HG03432 (cell line): Measurements from ENCODE around the gene TCF3.
"Not testable (repeated sequence)": the region's sequence is repeated elsewhere in the genome, so short reads cannot be mapped to it uniquely, and the experiment has no call there.

ENCODE experiments used
- ATAC-seq: cut with Tn5 transposase; IDR thresholded peaks from one replicate; pipeline ENCODE4 v1.9.1; 2021; ENCODE audit warnings: mild to moderate bottlenecking, moderate library complexity; ENCODE audit not compliant: unreplicated experiment

TCF3 gene

GRCh38 chr19:1652471-1653299 is at the start of gene TCF3:
Gene TCF3 (minus strand): TSS chr19:1652615. CDS start chr19:1650248, 2,367 bp downstream.
- ATAC-seq, result peak; percentile 55

DNA sequence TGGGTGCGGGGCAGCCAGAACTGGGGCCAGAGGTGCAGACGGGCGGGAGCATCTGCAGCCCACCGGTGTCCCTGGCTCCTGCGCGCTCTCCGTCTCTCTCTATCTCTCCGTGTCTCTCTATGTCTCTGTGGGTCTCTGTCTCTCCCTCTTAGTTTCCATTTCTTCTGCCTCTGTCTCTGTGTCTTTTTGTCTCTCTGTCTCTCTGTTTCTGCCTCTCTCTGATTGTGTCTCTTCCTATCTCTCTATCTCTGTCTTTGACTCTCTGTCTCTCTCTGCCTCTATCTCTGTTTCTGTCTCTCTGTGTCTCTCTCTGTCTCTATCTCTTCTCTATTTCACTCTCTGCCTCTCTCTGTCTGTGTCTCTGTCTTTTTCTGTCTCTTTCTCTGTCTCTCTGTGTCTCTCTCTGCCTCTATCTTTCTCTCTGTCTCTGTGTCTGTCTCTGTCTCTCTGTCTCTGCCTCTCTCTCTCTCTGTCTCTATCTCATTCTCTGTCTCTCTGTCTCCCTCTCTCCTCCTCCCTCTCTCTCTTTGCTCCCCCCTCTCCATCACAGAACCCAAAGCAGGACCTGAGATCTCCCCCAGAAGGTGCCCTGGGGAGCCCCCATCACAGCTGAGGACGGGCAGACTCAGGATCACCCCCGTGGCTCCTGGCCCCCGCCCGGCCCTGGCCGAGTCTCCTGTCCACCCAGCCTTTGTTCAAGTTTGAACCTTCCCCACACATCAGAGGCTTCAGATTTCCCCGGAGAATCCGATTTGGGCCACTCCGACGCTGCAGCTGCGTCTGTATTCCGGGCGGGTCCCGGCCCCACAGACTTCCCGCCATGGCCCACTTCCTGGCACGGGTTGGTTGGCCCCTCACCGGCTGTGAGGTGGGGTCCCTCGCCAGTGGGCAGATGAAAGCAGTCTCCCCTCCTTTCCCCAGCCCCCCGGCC is 48.6 kb upstream of the TCF3 start:
- no peak for ATAC-seq

GRCh38 chr19:1699998-1700732 is 47.8 kb upstream of the TCF3 start:
- ATAC-seq, result no peak

- ATAC-seq, result no peak
These were observed 47.0 kb upstream of the TCF3 start for GRCh38 chr19:1699386-1699785.

- ATAC-seq, result no peak
These were observed 46.2 kb upstream of the TCF3 start for GRCh38 chr19:1698636-1699035.

DNA sequence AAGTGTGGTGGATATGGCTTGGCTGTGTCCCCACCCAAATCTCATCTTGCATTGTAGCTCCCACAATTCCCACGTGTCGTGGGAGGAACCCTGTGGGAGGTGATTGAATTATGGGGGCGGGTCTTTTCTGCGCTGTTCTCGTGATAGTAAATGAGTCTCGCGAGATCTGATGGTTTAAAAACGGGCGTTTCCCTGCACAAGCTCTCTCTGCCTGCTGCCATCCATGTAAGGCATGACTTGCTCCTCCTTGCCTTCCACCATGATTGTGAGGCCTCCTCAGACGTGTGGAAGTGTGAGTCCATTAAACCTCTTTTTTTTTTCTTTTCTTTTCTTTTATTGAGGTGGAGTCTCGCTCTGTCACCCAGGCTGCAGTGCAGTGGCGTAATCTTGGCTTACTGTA is 43.1 kb upstream of the TCF3 start:
- not testable (repeated sequence) for ATAC-seq

DNA sequence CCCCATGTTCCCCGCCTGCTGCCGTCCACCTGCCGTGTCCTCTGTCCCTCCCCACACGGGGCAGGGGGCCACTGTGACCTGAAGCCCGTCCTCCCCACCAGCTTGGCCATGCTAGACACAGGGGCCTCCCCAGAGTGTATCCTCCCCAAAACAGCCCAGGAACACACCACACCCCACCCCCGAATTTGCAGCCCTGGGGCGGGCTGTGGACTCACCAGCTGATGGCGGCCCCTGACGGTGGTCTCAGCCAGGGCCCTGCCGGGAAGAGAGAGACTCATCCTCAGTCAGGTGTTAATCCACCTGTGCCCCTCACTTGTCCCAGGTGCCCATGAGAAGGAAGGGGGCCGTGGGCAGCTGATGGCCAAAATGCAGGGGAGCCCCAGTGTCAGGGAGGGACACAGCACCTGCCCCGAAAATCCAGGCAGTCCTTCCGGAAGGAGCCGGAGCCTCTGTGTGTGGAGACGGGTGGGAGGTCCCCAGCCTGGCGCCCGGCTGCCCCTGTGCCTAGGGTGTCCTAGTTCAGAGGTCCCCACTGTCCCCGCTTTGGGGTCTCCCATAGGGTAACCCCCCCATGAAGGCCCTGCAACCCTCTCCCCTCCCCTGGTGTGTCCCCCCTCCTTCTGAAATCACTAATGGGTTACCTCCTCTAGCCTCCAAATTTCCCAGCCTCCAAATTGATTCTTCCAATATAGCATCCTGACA is 39.3 kb upstream of the TCF3 start:
- ATAC-seq, result no peak

- no peak for ATAC-seq
These were observed 38.4 kb upstream of the TCF3 start for GRCh38 chr19:1690699-1691307.

DNA sequence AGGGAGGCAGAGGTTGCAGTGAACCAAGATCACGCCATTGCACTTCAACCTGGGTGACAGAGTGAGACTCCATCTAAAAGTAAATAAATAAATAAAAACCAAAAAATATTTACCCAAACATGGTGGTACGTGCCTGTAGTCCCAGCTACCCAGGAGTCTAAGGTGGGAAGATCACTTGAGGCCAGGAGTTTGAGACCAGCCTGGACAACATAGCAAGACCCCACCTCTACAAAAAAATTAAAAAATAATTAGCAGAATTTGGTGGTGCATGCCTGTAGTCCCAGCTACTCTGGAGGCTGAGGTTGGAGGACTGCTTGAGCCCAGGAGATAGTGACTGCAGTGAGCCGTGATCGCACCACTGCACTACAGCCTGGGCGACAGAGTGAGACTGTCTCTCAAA is 33.4 kb upstream of the TCF3 start:
- not testable (repeated sequence) for ATAC-seq

DNA sequence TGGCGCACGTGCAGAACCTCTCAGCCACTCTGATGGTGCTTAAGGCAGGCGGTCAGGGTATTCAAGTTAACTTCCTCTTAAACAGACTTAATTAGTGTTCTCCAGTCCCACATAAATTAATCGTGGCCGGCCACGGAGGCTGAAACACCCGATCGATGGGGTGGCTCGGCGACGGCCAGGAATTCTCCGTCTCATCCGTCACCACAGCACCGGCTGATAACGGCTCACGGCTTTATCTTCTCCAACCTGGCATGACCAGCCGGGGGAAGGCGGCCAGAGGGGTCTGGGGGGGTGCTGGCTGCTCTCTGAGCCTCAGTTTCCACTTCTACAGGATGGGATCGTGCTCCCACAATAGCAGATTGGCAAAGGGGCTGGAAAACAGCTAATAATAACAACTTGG is 32.6 kb upstream of the TCF3 start:
- ATAC-seq, result no peak

GRCh38 chr19:1684573-1684912 is 32.1 kb upstream of the TCF3 start:
- no peak for ATAC-seq

DNA sequence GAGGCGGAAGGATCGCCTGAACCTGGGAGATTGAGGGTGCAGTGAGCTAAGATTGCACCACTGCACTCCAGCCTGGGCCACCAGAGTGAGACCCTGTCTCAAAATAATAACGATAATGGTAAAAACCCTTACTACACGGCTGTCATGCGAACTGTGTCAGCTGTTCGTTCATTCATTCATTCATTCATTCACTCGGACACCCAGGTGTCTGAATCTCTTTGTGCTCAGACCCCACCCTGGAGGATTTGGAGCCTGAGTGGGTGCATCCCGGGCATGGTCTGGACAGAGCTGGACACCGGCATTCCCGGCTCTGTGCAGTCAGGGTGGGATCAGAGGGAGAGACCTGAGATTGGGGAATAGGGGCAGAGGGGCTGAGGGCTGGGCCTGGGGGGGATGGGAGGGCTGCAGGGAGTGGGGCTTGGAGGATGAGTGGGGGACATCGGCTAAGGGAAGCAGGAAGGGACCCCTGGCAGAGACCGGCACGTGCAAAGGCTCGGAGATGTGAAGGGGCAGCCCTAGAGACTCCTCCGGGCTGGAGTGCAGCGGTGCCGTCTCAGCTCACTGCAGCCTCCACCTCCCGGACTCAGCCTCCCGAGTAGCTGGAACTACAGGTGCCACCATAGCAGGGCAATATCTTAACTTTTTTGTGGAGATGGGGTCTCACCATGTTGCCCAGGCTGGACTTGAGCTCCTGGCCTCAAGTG is 31.6 kb upstream of the TCF3 start:
- ATAC-seq, result no peak

- ATAC-seq, result no peak
These were observed 28.6 kb upstream of the TCF3 start for GRCh38 chr19:1680976-1681375.

DNA sequence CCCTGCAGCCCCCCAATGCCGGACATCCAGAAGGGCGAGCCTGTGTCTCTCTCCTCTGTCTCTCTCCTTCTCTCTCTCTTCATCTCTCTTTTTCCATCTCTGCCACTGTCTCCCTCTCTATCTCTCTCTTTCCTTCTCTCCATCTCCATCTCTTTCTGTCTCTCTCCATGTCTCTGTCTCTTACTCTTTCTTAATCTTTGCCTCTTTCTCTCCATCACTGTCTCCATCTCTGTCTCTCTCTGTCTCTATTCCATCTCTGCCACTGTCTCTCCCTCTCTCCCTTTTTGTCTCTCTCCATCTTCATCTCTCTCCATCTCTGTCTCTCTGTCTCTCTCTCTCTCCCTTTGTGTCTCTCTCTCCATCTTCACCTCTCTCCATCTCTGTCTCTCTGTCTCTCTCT is 25.7 kb upstream of the TCF3 start:
- ATAC-seq, result no peak

- ATAC-seq, result no peak
These were observed 24.2 kb upstream of the TCF3 start for GRCh38 chr19:1676351-1677266.

DNA sequence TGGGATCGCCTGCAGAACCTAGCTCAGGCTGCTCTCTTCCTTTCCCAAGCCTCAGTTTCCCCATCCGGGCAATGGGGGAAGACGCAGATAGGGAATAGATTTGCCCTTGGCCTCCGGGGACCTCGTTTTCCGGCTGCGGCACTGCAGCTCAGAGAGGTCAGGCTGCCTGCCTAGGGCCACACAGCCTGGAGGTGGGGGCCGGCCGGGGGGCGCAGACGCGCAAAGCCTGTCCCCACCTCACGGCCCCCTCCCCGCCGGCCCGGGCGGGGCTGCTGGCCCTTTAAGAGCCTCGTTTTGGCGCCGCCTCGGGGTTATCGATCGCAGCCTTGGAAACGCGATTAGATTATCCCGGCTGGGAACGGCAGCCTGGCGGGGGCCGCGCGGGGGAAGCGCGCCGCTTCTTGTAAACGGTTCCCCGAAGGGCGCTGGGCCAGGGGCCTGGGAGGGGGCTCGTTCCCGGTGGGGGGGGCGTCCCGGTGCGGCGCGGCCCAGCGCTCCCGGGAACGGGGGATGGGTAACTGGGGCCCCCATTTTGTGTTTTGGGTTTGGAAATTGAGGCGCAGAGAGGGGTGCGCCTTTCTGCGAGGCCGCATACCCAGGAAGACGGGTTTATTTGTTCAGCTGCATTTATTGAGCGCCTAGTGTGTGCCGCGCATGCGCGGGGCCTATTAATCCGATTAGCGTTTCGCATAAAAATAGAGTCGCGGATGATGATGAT is 23.4 kb upstream of the TCF3 start:
- ATAC-seq, result no peak

- no peak for ATAC-seq
These were observed 21.9 kb upstream of the TCF3 start for GRCh38 chr19:1674293-1674679.
